GM12878 (cell line): ENCODE measurements around the gene MIA2. TPM values are rescaled to one million over a fixed set of nuclear protein-coding genes. Genes with fewer than 3 reads are reported as not detected.

Experiments
- CREB1 ChIP-seq: IDR thresholded peaks from 2 replicates; pipeline ENCODE4 v1.6.1; 2012; ENCODE audit warnings: low read depth, mild to moderate bottlenecking, inconsistent platforms
- EGR1 ChIP-seq, 2 experiments: IDR thresholded peaks; 1 replicate in 1 of 2; 2 replicates in 1 of 2; pipeline ENCODE4 v1.6.1; 2011 to 2012; ENCODE audit warnings: low read depth in 2 of 2, low read length in 2 of 2, borderline replicate concordance in 1 of 2, mild to moderate bottlenecking in 1 of 2, moderate library complexity in 1 of 2
- EZH2 ChIP-seq: IDR thresholded peaks from 2 replicates; pipeline ENCODE4 v1.6.1; 2012; ENCODE audit warnings: low read depth, mild to moderate bottlenecking, control low read depth, inconsistent platforms, low read length, borderline replicate concordance; ENCODE audit not compliant: control insufficient read depth
- HCFC1 ChIP-seq: fragments of 150-350 bp; IDR thresholded peaks from 2 replicates; pipeline ENCODE4 v1.6.1; 2014; ENCODE audit warnings: low read length
- HSF1 ChIP-seq: fragments of 150-350 bp; IDR thresholded peaks from 2 replicates; pipeline ENCODE4 v1.6.1; 2014; ENCODE audit warnings: mild to moderate bottlenecking, low read depth, low read length
- JUNB ChIP-seq: IDR thresholded peaks from 2 replicates; pipeline ENCODE4 v1.6.1; 2016; ENCODE audit warnings: antibody characterized with exemption, mild to moderate bottlenecking
- MEF2B ChIP-seq: fragments of 450-650 bp; IDR thresholded peaks from 2 replicates; pipeline ENCODE4 v1.6.1; 2018; ENCODE audit warnings: mild to moderate bottlenecking, moderate library complexity; ENCODE audit not compliant: partially characterized antibody, poor library complexity, severe bottlenecking
- NFXL1 ChIP-seq: fragments of 450-650 bp; IDR thresholded peaks from 2 replicates; pipeline ENCODE4 v1.6.1; 2017; ENCODE audit warnings: antibody characterized with exemption, mild to moderate bottlenecking, borderline replicate concordance
- NR2C1 ChIP-seq: fragments of 450-650 bp; IDR thresholded peaks from 2 replicates; pipeline ENCODE4 v1.6.1; 2017; ENCODE audit warnings: antibody characterized with exemption, mild to moderate bottlenecking, moderate library complexity
- NR2C2 ChIP-seq: IDR thresholded peaks from 2 replicates; pipeline ENCODE4 v1.6.1; 2011; ENCODE audit warnings: borderline replicate concordance, low read depth; ENCODE audit not compliant: control insufficient read depth, insufficient read length
- NR2F1 ChIP-seq: fragments of 450-650 bp; conservative IDR thresholded peaks from 2 replicates; pipeline ENCODE4 v1.6.1; 2017; ENCODE audit warnings: mild to moderate bottlenecking
- RBBP5 ChIP-seq: fragments of 200-600 bp; sonication (generic); conservative IDR thresholded peaks from 2 replicates; pipeline ENCODE4 v1.6.1; 2016
- RELA ChIP-seq: fragments of 450-650 bp; IDR thresholded peaks from 2 replicates; pipeline ENCODE4 v1.8.0; 2014; ENCODE audit warnings: borderline replicate concordance; ENCODE audit not compliant: partially characterized antibody
- SMARCA5 ChIP-seq: fragments of 450-650 bp; IDR thresholded peaks from 2 replicates; pipeline ENCODE4 v1.6.1; 2017; ENCODE audit warnings: mild to moderate bottlenecking
- SREBF2 ChIP-seq: IDR thresholded peaks from 2 replicates; pipeline ENCODE4 v1.6.1; 2012; ENCODE audit warnings: mild to moderate bottlenecking, low read length
- SRF ChIP-seq, 2 experiments: IDR thresholded peaks; 2 replicates each; pipeline ENCODE4 v1.6.1; 2011; ENCODE audit warnings: low read depth in 2 of 2, low read length in 2 of 2, mild to moderate bottlenecking in 1 of 2, moderate library complexity in 1 of 2
- STAT1 ChIP-seq: fragments of 450-650 bp; conservative IDR thresholded peaks from 2 replicates; pipeline ENCODE4 v1.6.1; 2014; ENCODE audit warnings: antibody characterized with exemption, mild to moderate bottlenecking
- TAF1 ChIP-seq: IDR thresholded peaks from 2 replicates; pipeline ENCODE4 v1.6.1; 2011; ENCODE audit warnings: mild to moderate bottlenecking, low read depth, low read length, borderline replicate concordance
- TARDBP ChIP-seq: IDR thresholded peaks from 2 replicates; pipeline ENCODE4 v1.6.1; 2016; ENCODE audit warnings: borderline replicate concordance
- ZBED1 ChIP-seq: IDR thresholded peaks from 2 replicates; pipeline ENCODE4 v1.6.1; 2016; ENCODE audit warnings: borderline replicate concordance
- ZNF217 ChIP-seq: fragments of 450-650 bp; IDR thresholded peaks from 2 replicates; pipeline ENCODE4 v1.6.1; 2017; ENCODE audit warnings: antibody characterized with exemption, mild to moderate bottlenecking
- ZNF274 ChIP-seq: IDR thresholded peaks from one replicate; pipeline ENCODE4 v1.8.0; 2011; ENCODE audit not compliant: insufficient read length, insufficient read depth
- ZSCAN29 ChIP-seq: fragments of 450-650 bp; IDR thresholded peaks from 2 replicates; pipeline ENCODE4 v1.6.1; 2017; ENCODE audit warnings: mild to moderate bottlenecking, moderate library complexity
- ZZZ3 ChIP-seq: IDR thresholded peaks from 2 replicates; pipeline ENCODE4 v1.6.1; 2011; ENCODE audit warnings: low read depth; ENCODE audit not compliant: control insufficient read depth, insufficient read length
- polyA plus RNA-seq, 11 experiments: library from polyadenylated mRNA; depleted of rRNA in 4 of 11; unstranded in 6 of 11; stranded (reverse) in 5 of 11; fragments of >200 nt; fragmentation: Nextera tagmentation in 4 of 11; fragmentation: Illumina TruSeq in 1 of 11; extraction: Ambion mirVana in 4 of 11; extraction: Trizol in 1 of 11; gene quantifications; 1 replicate in 1 of 11; 2 replicates in 10 of 11; pipeline versions ENCODE4 v1.2.1 to v1.2.3, GENCODE V29; 2011 to 2016; ENCODE audit warnings: inconsistent platforms in 2 of 11, missing spikeins in 2 of 11, low read depth in 1 of 11
- total RNA-seq, 4 experiments: library from RNA; depleted of rRNA in 3 of 4; stranded (reverse); fragments of >200 nt in 3 of 4; fragmentation: Illumina TruSeq in 1 of 4; extraction: Trizol in 1 of 4; gene quantifications; 2 replicates each; pipeline versions ENCODE4 v1.2.1 to v1.2.3, GENCODE V29; 2013 to 2021
- TF ChIP-seq, protein P1 (sequence below): fragments of 450-650 bp; IDR thresholded peaks from 2 replicates; pipeline ENCODE4 v1.6.1; 2017; ENCODE audit warnings: antibody characterized with exemption, mild to moderate bottlenecking, moderate library complexity
- TF ChIP-seq, protein P2 (sequence below): IDR thresholded peaks from 2 replicates; pipeline ENCODE4 v1.6.1; 2012; ENCODE audit warnings: low read depth, low read length, improper control_type of control experiment
- TF ChIP-seq, protein P3 (sequence below): IDR thresholded peaks from 2 replicates; pipeline ENCODE4 v1.6.1; 2012; ENCODE audit warnings: low read depth, low read length, improper control_type of control experiment

The MIA2 gene
- total and polyA plus RNA-seq, 10 of the 15 experiments (the other 5 are each of a cell fraction or from before 2014, with no cell fraction given) = 6.3 to 36.8 (median 17.1) TPM

DNA sequence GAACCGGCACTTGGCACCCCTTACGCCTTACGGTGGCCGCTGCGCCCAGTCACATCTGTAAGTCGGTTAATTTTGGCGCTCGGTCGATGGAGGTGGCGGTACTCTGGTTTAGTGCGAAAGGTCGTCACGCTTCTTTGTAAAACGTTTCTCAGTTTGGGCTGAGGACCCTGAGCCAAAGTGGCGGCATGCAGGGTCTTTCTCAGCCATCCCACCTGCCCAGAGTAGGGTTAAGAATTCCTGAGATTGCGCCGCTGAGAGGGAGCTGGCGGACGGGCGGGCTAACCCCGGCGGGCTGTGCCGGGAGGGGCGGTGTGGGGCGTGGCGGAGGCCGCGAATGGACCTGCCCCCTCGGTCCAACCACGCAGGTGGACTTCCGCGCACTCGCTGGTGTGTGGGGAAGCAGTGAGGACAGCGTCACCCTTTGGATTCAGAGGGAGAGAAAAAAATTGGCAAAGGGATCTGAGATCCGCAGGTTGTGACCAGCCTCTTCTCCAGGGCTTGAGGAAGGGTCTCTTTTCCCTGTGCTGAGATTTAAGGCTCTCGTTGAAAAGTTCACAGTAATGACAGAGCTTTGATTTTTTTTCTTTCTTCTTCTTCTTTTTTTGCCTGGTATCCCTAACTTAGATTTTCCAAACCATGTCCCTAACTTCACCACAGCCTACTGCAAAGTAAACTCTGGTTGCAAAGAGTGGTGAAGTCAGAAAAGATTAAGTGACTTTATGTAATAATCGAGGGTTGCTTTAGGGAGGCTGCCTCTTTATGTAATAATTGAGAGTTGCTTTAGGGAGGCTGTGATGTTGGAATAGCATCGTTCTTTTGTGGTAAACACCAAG is 199.1 kb downstream of the MIA2 start (continued):
- TF ChIP-seq, protein P1, sequence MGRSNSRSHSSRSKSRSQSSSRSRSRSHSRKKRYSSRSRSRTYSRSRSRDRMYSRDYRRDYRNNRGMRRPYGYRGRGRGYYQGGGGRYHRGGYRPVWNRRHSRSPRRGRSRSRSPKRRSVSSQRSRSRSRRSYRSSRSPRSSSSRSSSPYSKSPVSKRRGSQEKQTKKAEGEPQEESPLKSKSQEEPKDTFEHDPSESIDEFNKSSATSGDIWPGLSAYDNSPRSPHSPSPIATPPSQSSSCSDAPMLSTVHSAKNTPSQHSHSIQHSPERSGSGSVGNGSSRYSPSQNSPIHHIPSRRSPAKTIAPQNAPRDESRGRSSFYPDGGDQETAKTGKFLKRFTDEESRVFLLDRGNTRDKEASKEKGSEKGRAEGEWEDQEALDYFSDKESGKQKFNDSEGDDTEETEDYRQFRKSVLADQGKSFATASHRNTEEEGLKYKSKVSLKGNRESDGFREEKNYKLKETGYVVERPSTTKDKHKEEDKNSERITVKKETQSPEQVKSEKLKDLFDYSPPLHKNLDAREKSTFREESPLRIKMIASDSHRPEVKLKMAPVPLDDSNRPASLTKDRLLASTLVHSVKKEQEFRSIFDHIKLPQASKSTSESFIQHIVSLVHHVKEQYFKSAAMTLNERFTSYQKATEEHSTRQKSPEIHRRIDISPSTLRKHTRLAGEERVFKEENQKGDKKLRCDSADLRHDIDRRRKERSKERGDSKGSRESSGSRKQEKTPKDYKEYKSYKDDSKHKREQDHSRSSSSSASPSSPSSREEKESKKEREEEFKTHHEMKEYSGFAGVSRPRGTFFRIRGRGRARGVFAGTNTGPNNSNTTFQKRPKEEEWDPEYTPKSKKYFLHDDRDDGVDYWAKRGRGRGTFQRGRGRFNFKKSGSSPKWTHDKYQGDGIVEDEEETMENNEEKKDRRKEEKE = no peak
- TF ChIP-seq ZNF274 (no peak), NR2C1 (no peak), ZNF217 (peak; percentile 36; the same call in 1 of the 2 replicates), NR2C2 (no peak), TAF1 (peak; percentile 49; the same call in 1 of the 2 replicates), SREBF2 (no peak), ZBED1 (0 out of 2 replicates have a peak, but pooled peaks have one; percentile 68), TARDBP (no peak), CREB1 (no peak; the same call in 1 of the 2 replicates), EZH2 (no peak), EGR1 (IDR thresholded peaks at IDR 0.05; ENCODE audit: borderline replicate concordance in 1 of 2, low read depth in 2 of 2, low read length in 2 of 2) (peak in 1 of 2 experiments; percentile 20; a peak in 1 of 3 replicates), HCFC1 (peak; percentile 18; the same call in 1 of the 2 replicates), MEF2B (peak; percentile 12), ZSCAN29 (no peak), SMARCA5 (no peak), RELA (peak; percentile 64), NFXL1 (no peak), NR2F1 (peak; percentile 83), STAT1 (no peak), SRF (IDR thresholded peaks at IDR 0.05; ENCODE audit: low read depth in 2 of 2, low read length in 2 of 2) (no peak), HSF1 (no peak), ZZZ3 (no peak), RBBP5 (no peak), JUNB (peak; percentile 41)
- TF ChIP-seq, protein P2, sequence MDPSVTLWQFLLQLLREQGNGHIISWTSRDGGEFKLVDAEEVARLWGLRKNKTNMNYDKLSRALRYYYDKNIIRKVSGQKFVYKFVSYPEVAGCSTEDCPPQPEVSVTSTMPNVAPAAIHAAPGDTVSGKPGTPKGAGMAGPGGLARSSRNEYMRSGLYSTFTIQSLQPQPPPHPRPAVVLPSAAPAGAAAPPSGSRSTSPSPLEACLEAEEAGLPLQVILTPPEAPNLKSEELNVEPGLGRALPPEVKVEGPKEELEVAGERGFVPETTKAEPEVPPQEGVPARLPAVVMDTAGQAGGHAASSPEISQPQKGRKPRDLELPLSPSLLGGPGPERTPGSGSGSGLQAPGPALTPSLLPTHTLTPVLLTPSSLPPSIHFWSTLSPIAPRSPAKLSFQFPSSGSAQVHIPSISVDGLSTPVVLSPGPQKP = no peak
- TF ChIP-seq, protein P3, sequence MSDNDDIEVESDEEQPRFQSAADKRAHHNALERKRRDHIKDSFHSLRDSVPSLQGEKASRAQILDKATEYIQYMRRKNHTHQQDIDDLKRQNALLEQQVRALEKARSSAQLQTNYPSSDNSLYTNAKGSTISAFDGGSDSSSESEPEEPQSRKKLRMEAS = peak; percentile 24; the same call in 1 of the 2 replicates
